Endodermal cell (in vitro differentiated cells): Measurements from ENCODE around the gene HOMER2. TPM values are rescaled to one million over a fixed set of nuclear protein-coding genes. Genes with fewer than 3 reads are reported as not detected.

Experiments
- DNase-seq: peaks from one replicate; pipeline ENCODE4 v3.0.0-alpha.2; 2017
- H3K27ac ChIP-seq: 2 replicates; pipeline ENCODE4 v1.5.1; 2013; ENCODE audit warnings: mild to moderate bottlenecking, low read depth, low read length, moderate library complexity
- H3K27me3 ChIP-seq: 2 replicates; pipeline ENCODE4 v1.6.1; 2013; ENCODE audit warnings: mild to moderate bottlenecking, low read length, moderate library complexity; ENCODE audit not compliant: insufficient read depth, control insufficient read depth, poor library complexity, severe bottlenecking
- H3K36me3 ChIP-seq: 2 replicates; pipeline ENCODE4 v1.7.0; 2013; ENCODE audit warnings: mild to moderate bottlenecking, low read length, moderate library complexity; ENCODE audit not compliant: control insufficient read depth, insufficient read depth
- H3K4me1 ChIP-seq: one replicate; pipeline ENCODE4 v1.7.0; 2013; ENCODE audit warnings: low read length; ENCODE audit not compliant: control insufficient read depth, insufficient read depth
- H3K4me3 ChIP-seq: 2 replicates; pipeline ENCODE4 v1.5.1; 2013; ENCODE audit warnings: mild to moderate bottlenecking, low read length, moderate library complexity
- H3K9ac ChIP-seq: 2 replicates; pipeline ENCODE4 v1.6.1; 2013; ENCODE audit warnings: mild to moderate bottlenecking, low read length, moderate library complexity; ENCODE audit not compliant: poor library complexity, severe bottlenecking; ENCODE audit errors: extremely low read depth
- H3K9me3 ChIP-seq: 2 replicates; pipeline ENCODE4 v1.6.1; 2013; ENCODE audit warnings: mild to moderate bottlenecking, low read length, moderate library complexity; ENCODE audit not compliant: control insufficient read depth
- H3K27ac Mint-ChIP-seq: 2 replicates; pipeline ENCODE4 v1.8.0; 2020; ENCODE audit warnings: mixed read lengths
- H3K27me3 Mint-ChIP-seq: 2 replicates; pipeline ENCODE4 v1.8.0; 2021; ENCODE audit warnings: mild to moderate bottlenecking, mixed read lengths; ENCODE audit not compliant: insufficient read depth
- H3K36me3 Mint-ChIP-seq: 2 replicates; pipeline ENCODE4 v1.8.0; 2020; ENCODE audit warnings: low read depth, mixed read lengths
- H3K4me1 Mint-ChIP-seq: 2 replicates; pipeline ENCODE4 v1.8.0; 2020; ENCODE audit warnings: mixed read lengths
- H3K4me3 Mint-ChIP-seq: 2 replicates; pipeline ENCODE4 v1.8.0; 2020; ENCODE audit warnings: mild to moderate bottlenecking, moderate library complexity, mixed read lengths
- H3K9me3 Mint-ChIP-seq: 2 replicates; pipeline ENCODE4 v1.8.0; 2020; ENCODE audit warnings: mild to moderate bottlenecking, mixed read lengths
- WGBS, 2 experiments: methylation state at CpG; one replicate each; pipeline versions ENCODE4 v1.1.5 to v1.1.7; 2013; ENCODE audit warnings: missing lambda C conversion rate in 2 of 2, mixed read lengths in 1 of 2; ENCODE audit not compliant: insufficient coverage in 1 of 2, insufficient read length in 1 of 2; 5-methylcytosine and 5-hydroxymethylcytosine counted together
- total RNA-seq, 2 donors: library from RNA; stranded (reverse); fragmentation: NEBNext Ultra II Directional in 1 of 2; extraction: Animal tissue kit (Norgen Biotek cat#: 25700) in 1 of 2; gene quantifications; 2 replicates in 1 of 2; 3 replicates in 1 of 2; pipeline ENCODE4 v1.2.1, GENCODE V29; 2021
- TF ChIP-seq, protein P1 (sequence below): fragments of 200-600 bp; sonication (generic); conservative IDR thresholded peaks from 2 replicates; pipeline ENCODE4 v1.5.0; 2021; ENCODE audit warnings: antibody characterized with exemption, mild to moderate bottlenecking

The HOMER2 gene
- total RNA-seq, 2 donors from 2014 or later: 31.8 to 32.7 TPM

- no peak for DNase-seq
- Mint-ChIP-seq H3K27me3 (peaks cover 2% of the 10 kb centered on the region), H3K27ac (no peak overlapping the region), H3K4me1 (peaks cover 11% of the 10 kb centered on the region), H3K36me3 (peaks cover 22% of the 10 kb centered on the region), H3K4me3 (no peak overlapping the region), H3K9me3 (no peaks in the 10 kb centered on the region)
- Histone ChIP-seq H3K9ac (no peak overlapping the region), H3K27me3 (no peaks in the 10 kb centered on the region), H3K36me3 (no peaks in the 10 kb centered on the region), H3K27ac (no peak overlapping the region), H3K9me3 (no peaks in the 10 kb centered on the region), H3K4me1 (no peaks in the 10 kb centered on the region), H3K4me3 (no peak overlapping the region)
- 87 to 93% methylated on average over 8 to 9 of the region's 9 CpGs for WGBS, 2 experiments
- TF ChIP-seq, protein P1, sequence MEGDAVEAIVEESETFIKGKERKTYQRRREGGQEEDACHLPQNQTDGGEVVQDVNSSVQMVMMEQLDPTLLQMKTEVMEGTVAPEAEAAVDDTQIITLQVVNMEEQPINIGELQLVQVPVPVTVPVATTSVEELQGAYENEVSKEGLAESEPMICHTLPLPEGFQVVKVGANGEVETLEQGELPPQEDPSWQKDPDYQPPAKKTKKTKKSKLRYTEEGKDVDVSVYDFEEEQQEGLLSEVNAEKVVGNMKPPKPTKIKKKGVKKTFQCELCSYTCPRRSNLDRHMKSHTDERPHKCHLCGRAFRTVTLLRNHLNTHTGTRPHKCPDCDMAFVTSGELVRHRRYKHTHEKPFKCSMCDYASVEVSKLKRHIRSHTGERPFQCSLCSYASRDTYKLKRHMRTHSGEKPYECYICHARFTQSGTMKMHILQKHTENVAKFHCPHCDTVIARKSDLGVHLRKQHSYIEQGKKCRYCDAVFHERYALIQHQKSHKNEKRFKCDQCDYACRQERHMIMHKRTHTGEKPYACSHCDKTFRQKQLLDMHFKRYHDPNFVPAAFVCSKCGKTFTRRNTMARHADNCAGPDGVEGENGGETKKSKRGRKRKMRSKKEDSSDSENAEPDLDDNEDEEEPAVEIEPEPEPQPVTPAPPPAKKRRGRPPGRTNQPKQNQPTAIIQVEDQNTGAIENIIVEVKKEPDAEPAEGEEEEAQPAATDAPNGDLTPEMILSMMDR: no peak
Observed at GRCh38 chr15:82890338-82890994, 62.1 kb downstream of the HOMER2 start.

GRCh38 chr15:82882273-82882928, 70.1 kb downstream of the HOMER2 start:
- Histone ChIP-seq H3K27me3 (no peaks in the 10 kb centered on the region), H3K9me3 (no peaks in the 10 kb centered on the region), H3K4me1 (no peaks in the 10 kb centered on the region), H3K9ac (no peak overlapping the region), H3K36me3 (no peaks in the 10 kb centered on the region), H3K4me3 (no peak overlapping the region), H3K27ac (no peak overlapping the region)
- TF ChIP-seq, protein P1: no peak
- no peak for DNase-seq
- Mint-ChIP-seq H3K4me1 (peaks cover 4% of the 10 kb centered on the region), H3K9me3 (peaks cover 6% of the 10 kb centered on the region), H3K27ac (no peak overlapping the region), H3K36me3 (no peaks in the 10 kb centered on the region), H3K4me3 (no peak overlapping the region), H3K27me3 (no peaks in the 10 kb centered on the region)
- WGBS, 2 experiments: 72 to 82% methylated on average over 3 to 4 of the region's 5 CpGs

DNA sequence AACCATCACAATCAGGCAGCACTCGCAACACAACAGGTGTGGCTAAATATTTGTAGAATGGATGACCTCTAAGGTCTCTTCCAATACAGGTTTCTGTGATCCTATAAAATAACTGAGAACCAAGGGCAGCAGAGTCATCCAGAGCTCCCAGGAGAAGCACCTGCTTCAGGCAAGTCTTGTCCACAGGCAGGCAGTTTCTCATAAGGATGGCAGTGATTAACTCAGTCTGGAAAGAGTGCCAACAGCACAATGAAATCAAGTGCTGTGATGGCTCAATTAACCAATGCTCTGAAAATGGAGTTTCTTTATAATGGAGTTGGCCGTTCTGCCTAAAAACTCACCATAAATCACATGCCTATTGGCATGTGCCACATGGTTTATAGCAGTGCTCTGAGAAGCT, 70.8 kb downstream of the HOMER2 start:
- no peak overlapping the region for H3K27ac ChIP-seq
- Mint-ChIP-seq H3K27me3 (no peaks in the 10 kb centered on the region), H3K4me3 (no peak overlapping the region), H3K36me3 (no peaks in the 10 kb centered on the region), H3K27ac (no peak overlapping the region), H3K9me3 (peaks cover 6% of the 10 kb centered on the region), H3K4me1 (peaks cover 4% of the 10 kb centered on the region)
- H3K9ac ChIP-seq: no peak overlapping the region
- H3K4me3 ChIP-seq: no peak overlapping the region
- H3K36me3 ChIP-seq: no peaks in the 10 kb centered on the region
- no peaks in the 10 kb centered on the region for H3K4me1 ChIP-seq
- WGBS, 2 experiments: 86 to 100% methylated on average over 1 to 2 of the region's 2 CpGs
- no peak for DNase-seq
- TF ChIP-seq, protein P1: no peak
- no peaks in the 10 kb centered on the region for H3K9me3 ChIP-seq
- H3K27me3 ChIP-seq: no peaks in the 10 kb centered on the region
